GM12878 (cell line): ENCODE results near the gene HTT-AS. TPM values are rescaled to one million over a fixed set of nuclear protein-coding genes. Genes with fewer than 3 reads are reported as not detected.

Experiments used
- ATAC-seq: fragments of 200-7000 bp; cut with Tn5 transposase; 3 replicates; pipeline ENCODE4 v1.9.1; 2020; ENCODE audit warnings: mild to moderate bottlenecking, moderate library complexity
- BruUV-seq: library from RNA; stranded (reverse); fragments of 400-500 nt; replicated peaks from 2 replicates; lab custom pipeline; 2021; lab: Mats Ljungman, UMichigan
- CTCF ChIA-PET: fragments of 300-600 bp; sonication (Branson Sonifier 250); formaldehyde crosslinking; extraction: SDS; loops from one replicate; lab custom pipeline; 2021; ENCODE audit warnings: inconsistent platforms; lab: Yijun Ruan, JAX
- POLR2A ChIA-PET: fragments of 350-600 bp; formaldehyde crosslinking; extraction: SDS; loops from one replicate; lab custom pipeline; 2021; ENCODE audit warnings: inconsistent platforms; lab: Charles Lee
- RAD21 ChIA-PET: fragments of 300-600 bp; sonication (Branson Sonifier 250); formaldehyde crosslinking; loops from one replicate; lab custom pipeline; 2023; ENCODE audit warnings: antibody characterized with exemption; ENCODE audit not compliant: unreplicated experiment; lab: Charles Lee
- SMC1A ChIA-PET: fragments of 300-600 bp; sonication (Branson Sonifier 250); formaldehyde crosslinking; loops from one replicate; lab custom pipeline; 2023; ENCODE audit not compliant: unreplicated experiment, uncharacterized antibody; lab: Charles Lee
- DNase-seq: peaks from one replicate; pipeline ENCODE4 v3.0.0-alpha.2; 2011; ENCODE audit warnings: low read depth, low spot score
- FAIRE-seq: peaks from 3 replicates; lab custom pipeline; 2011; peaks lifted over from hg19 to GRCh38; lab: Jason Lieb, UNC
- H2AFZ ChIP-seq: 2 replicates; pipeline ENCODE4 v1.6.0; 2011; ENCODE audit warnings: low read depth, low read length, control low read depth; ENCODE audit not compliant: control insufficient read depth
- H3K27ac ChIP-seq: 2 replicates; pipeline ENCODE4 v1.5.1; 2011; ENCODE audit warnings: control low read depth; ENCODE audit not compliant: control insufficient read depth, insufficient read depth
- H3K27me3 ChIP-seq, 2 experiments: replicated peaks in 1 of 2; 2 replicates each; pipeline versions ENCODE4 v1.6.0 to v1.6.1; 2011; ENCODE audit warnings: low read length in 1 of 2; ENCODE audit not compliant: control insufficient read depth in 2 of 2, insufficient read depth in 2 of 2
- H3K36me3 ChIP-seq, 2 experiments: 2 replicates each; pipeline ENCODE4 v1.5.1; 2011; ENCODE audit warnings: low read length in 1 of 2; ENCODE audit not compliant: control insufficient read depth in 2 of 2, insufficient read depth in 2 of 2
- H3K4me1 ChIP-seq: 2 replicates; pipeline ENCODE4 v1.6.1; 2011; ENCODE audit warnings: mild to moderate bottlenecking, low read length, moderate library complexity, mixed read lengths; ENCODE audit not compliant: control insufficient read depth, insufficient read depth
- H3K4me2 ChIP-seq: 2 replicates; pipeline ENCODE4 v1.6.0; 2011; ENCODE audit warnings: control low read depth; ENCODE audit not compliant: control insufficient read depth, insufficient read depth
- H3K4me3 ChIP-seq: fragments of 200-600 bp; sonication (generic); 2 replicates; pipeline ENCODE4 v1.5.1; 2016
- H3K79me2 ChIP-seq: 2 replicates; pipeline ENCODE4 v1.6.0; 2011; ENCODE audit warnings: low read length; ENCODE audit not compliant: control insufficient read depth, insufficient read depth
- H3K9ac ChIP-seq: 2 replicates; pipeline ENCODE4 v1.8.0; 2011; ENCODE audit warnings: low read length, control low read depth, mixed read lengths; ENCODE audit not compliant: control insufficient read depth, insufficient read depth
- H3K9me3 ChIP-seq: replicated peaks from 3 replicates; pipeline ENCODE4 v1.5.1; 2011; ENCODE audit warnings: mild to moderate bottlenecking, low read length; ENCODE audit not compliant: control insufficient read depth, insufficient read depth
- H4K20me1 ChIP-seq: 2 replicates; pipeline ENCODE4 v1.6.0; 2011; ENCODE audit not compliant: control insufficient read depth, insufficient read depth
- CHD1 ChIP-seq: IDR thresholded peaks from 2 replicates; pipeline ENCODE4 v1.6.1; 2012; ENCODE audit warnings: low read depth, low read length, improper control_type of control experiment
- CHD2 ChIP-seq: IDR thresholded peaks from 2 replicates; pipeline ENCODE4 v1.6.1; 2011; ENCODE audit warnings: low read depth, low read length, improper control_type of control experiment, borderline replicate concordance
- CREM ChIP-seq: IDR thresholded peaks from 2 replicates; pipeline ENCODE4 v1.6.1; 2014; ENCODE audit warnings: antibody characterized with exemption, low read depth
- FOXM1 ChIP-seq: IDR thresholded peaks from 2 replicates; pipeline ENCODE4 v1.6.1; 2012; ENCODE audit warnings: low read depth, mild to moderate bottlenecking, inconsistent platforms, low read length, moderate library complexity
- GATAD2B ChIP-seq: fragments of 450-650 bp; conservative IDR thresholded peaks from 2 replicates; pipeline ENCODE4 v1.6.1; 2017; ENCODE audit warnings: low read depth, mild to moderate bottlenecking, moderate library complexity
- HDAC2 ChIP-seq: fragments of 200-600 bp; sonication (generic); IDR thresholded peaks from 2 replicates; pipeline ENCODE4 v1.6.1; 2017
- JUND ChIP-seq: IDR thresholded peaks from 2 replicates; pipeline ENCODE4 v1.6.1; 2012; ENCODE audit warnings: low read depth, mild to moderate bottlenecking, low read length, improper control_type of control experiment, moderate library complexity
- KLF5 ChIP-seq: fragments of 450-650 bp; IDR thresholded peaks from 2 replicates; pipeline ENCODE4 v1.6.1; 2014; ENCODE audit warnings: mild to moderate bottlenecking; ENCODE audit not compliant: partially characterized antibody
- MTA3 ChIP-seq: IDR thresholded peaks from 2 replicates; pipeline ENCODE4 v1.6.1; 2012; ENCODE audit warnings: low read length, inconsistent platforms, borderline replicate concordance
- NBN ChIP-seq: fragments of 450-650 bp; IDR thresholded peaks from 2 replicates; pipeline ENCODE4 v1.6.1; 2016
- NR2C1 ChIP-seq: fragments of 450-650 bp; IDR thresholded peaks from 2 replicates; pipeline ENCODE4 v1.6.1; 2017; ENCODE audit warnings: antibody characterized with exemption, mild to moderate bottlenecking, moderate library complexity
- PAX5 ChIP-seq: IDR thresholded peaks from 2 replicates; pipeline ENCODE4 v1.6.1; 2011; ENCODE audit warnings: low read depth, low read length, borderline replicate concordance
- RELA ChIP-seq: fragments of 450-650 bp; IDR thresholded peaks from 2 replicates; pipeline ENCODE4 v1.8.0; 2014; ENCODE audit warnings: borderline replicate concordance; ENCODE audit not compliant: partially characterized antibody
- SUZ12 ChIP-seq: fragments of 200-600 bp; sonication (generic); IDR thresholded peaks from one replicate; pipeline ENCODE4 v1.6.1; 2018; ENCODE audit warnings: antibody characterized with exemption, mild to moderate bottlenecking; ENCODE audit not compliant: unreplicated experiment
- TAF1 ChIP-seq: IDR thresholded peaks from 2 replicates; pipeline ENCODE4 v1.6.1; 2011; ENCODE audit warnings: mild to moderate bottlenecking, low read depth, low read length, borderline replicate concordance
- ZNF24 ChIP-seq: fragments of 450-650 bp; IDR thresholded peaks from 2 replicates; pipeline ENCODE4 v1.6.1; 2017; ENCODE audit warnings: antibody characterized with exemption, mild to moderate bottlenecking
- WGBS: methylation state at CpG from one replicate; pipeline ENCODE4 v1.1.6; 2016; ENCODE audit warnings: low lambda C conversion rate; ENCODE audit not compliant: insufficient replicate concordance, insufficient coverage; ENCODE audit errors: missing lambda C conversion rate; 5-methylcytosine and 5-hydroxymethylcytosine counted together
- in situ Hi-C: fragments of 300-500 bp; cut with MboI; formaldehyde crosslinking; loops from 9 replicates; pipeline ENCODE4 v1.14.3; 2018; ENCODE audit warnings: mixed read lengths
- intact Hi-C: fragments of 100-400 bp; cut with micrococcal nuclease; formaldehyde crosslinking; loops from one replicate; pipeline ENCODE4 v1.14.2; 2022; ENCODE audit not compliant: unreplicated experiment
- polyA plus RNA-seq, 11 experiments: library from polyadenylated mRNA; depleted of rRNA in 4 of 11; unstranded in 6 of 11; stranded (reverse) in 5 of 11; fragments of >200 nt; fragmentation: Nextera tagmentation in 4 of 11; fragmentation: Illumina TruSeq in 1 of 11; extraction: Ambion mirVana in 4 of 11; extraction: Trizol in 1 of 11; gene quantifications; 1 replicate in 1 of 11; 2 replicates in 10 of 11; pipeline versions ENCODE4 v1.2.1 to v1.2.3, GENCODE V29; 2011 to 2016; ENCODE audit warnings: inconsistent platforms in 2 of 11, missing spikeins in 2 of 11, low read depth in 1 of 11
- total RNA-seq, 4 experiments: library from RNA; depleted of rRNA in 3 of 4; stranded (reverse); fragments of >200 nt in 3 of 4; fragmentation: Illumina TruSeq in 1 of 4; extraction: Trizol in 1 of 4; gene quantifications; 2 replicates each; pipeline versions ENCODE4 v1.2.1 to v1.2.3, GENCODE V29; 2013 to 2021
- TF ChIP-seq, protein P1 (sequence below): fragments of 450-650 bp; IDR thresholded peaks from 2 replicates; pipeline ENCODE4 v1.6.1; 2016; ENCODE audit warnings: mild to moderate bottlenecking
- TF ChIP-seq, protein P2 (sequence below): IDR thresholded peaks from 2 replicates; pipeline ENCODE4 v1.6.1; 2011; ENCODE audit warnings: mild to moderate bottlenecking, low read depth, low read length, moderate library complexity; ENCODE audit not compliant: insufficient replicate concordance

Gene HTT-AS
- total and polyA plus RNA-seq, 10 of the 15 experiments (the other 5 are each of a cell fraction or from before 2014, with no cell fraction given), result not detected

DNA sequence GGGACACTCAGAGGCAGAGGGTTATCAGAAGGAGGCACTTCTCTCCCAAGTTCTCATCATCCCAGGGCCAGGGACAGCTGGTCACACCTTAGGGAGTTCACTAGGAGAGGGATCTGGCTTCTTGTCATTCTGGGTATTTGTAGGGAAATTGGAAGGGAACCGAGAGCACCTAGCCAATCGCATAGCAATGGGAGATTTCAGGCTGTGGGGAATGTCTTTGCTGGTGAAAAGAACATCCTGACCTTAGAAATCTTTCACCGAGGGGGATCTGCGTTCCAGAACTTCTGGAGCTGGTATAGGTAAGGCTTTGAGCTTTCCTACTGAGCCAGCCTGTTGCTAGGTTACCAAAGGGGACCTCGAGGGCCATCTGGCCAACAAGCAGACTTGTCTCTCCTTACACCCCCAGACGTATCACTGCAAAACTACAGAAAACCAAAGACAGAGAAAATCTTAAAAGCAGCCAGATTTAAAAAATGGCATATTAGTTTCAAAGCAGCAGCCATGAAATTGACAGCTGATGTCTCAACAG lies 6.8 kb downstream of the HTT-AS start:
- 52% methylated on average over 6 of the region's 6 CpGs for WGBS
- no peaks in the 10 kb centered on the region for H3K36me3 ChIP-seq
- H3K79me2 ChIP-seq, result no peaks in the 10 kb centered on the region
- BruUV-seq, result no TSS peak
- RAD21 ChIA-PET, result no interaction called here
- no peak overlapping the region for H3K4me3 ChIP-seq
- no peak overlapping the region for H3K9ac ChIP-seq
- intact Hi-C loops, result no loop called here
- in situ Hi-C loops, result no loop called here
- no peaks in the 10 kb centered on the region for H4K20me1 ChIP-seq
- POLR2A ChIA-PET, result no interaction called here
- H3K4me2 ChIP-seq, result no peak overlapping the region
- SMC1A ChIA-PET, result interaction anchor here (1.2 to 1.6 kb wide), 3 partner anchors 9 to 106 kb away, joined by 3 to 6 read pairs (median 3); no protein-coding TSS in a partner anchor
- H3K9me3 ChIP-seq, result no peaks in the 10 kb centered on the region
- no peak overlapping the region for H3K27ac ChIP-seq
- CTCF ChIA-PET, result no interaction called here
- FAIRE-seq, result no peak
- no peaks in the 10 kb centered on the region for H3K4me1 ChIP-seq
- no peak overlapping the region for H2AFZ ChIP-seq
- TF ChIP-seq, protein P1, sequence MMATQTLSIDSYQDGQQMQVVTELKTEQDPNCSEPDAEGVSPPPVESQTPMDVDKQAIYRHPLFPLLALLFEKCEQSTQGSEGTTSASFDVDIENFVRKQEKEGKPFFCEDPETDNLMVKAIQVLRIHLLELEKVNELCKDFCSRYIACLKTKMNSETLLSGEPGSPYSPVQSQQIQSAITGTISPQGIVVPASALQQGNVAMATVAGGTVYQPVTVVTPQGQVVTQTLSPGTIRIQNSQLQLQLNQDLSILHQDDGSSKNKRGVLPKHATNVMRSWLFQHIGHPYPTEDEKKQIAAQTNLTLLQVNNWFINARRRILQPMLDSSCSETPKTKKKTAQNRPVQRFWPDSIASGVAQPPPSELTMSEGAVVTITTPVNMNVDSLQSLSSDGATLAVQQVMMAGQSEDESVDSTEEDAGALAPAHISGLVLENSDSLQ, result no peak
- TF ChIP-seq JUND, result no peak
- TF ChIP-seq KLF5, result no peak
- no peak for TF ChIP-seq RELA
- no peak for TF ChIP-seq NR2C1
- TF ChIP-seq, protein P2, sequence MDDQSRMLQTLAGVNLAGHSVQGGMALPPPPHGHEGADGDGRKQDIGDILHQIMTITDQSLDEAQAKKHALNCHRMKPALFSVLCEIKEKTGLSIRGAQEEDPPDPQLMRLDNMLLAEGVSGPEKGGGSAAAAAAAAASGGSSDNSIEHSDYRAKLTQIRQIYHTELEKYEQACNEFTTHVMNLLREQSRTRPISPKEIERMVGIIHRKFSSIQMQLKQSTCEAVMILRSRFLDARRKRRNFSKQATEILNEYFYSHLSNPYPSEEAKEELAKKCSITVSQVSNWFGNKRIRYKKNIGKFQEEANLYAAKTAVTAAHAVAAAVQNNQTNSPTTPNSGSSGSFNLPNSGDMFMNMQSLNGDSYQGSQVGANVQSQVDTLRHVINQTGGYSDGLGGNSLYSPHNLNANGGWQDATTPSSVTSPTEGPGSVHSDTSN, result no peak
- TF ChIP-seq FOXM1, result no peak
- TF ChIP-seq CREM, result no peak
- no peak for TF ChIP-seq ZNF24
- no peak for TF ChIP-seq MTA3
- no peak for TF ChIP-seq GATAD2B
- no peak for TF ChIP-seq HDAC2
- TF ChIP-seq PAX5, result no peak
- TF ChIP-seq SUZ12, result no peak
- TF ChIP-seq CHD1, result no peak
- no peak for TF ChIP-seq CHD2
- no peak for TF ChIP-seq TAF1
- no peak for TF ChIP-seq NBN
- ATAC-seq, result no peak
- no peak for DNase-seq
- no peaks in the 10 kb centered on the region for H3K27me3 ChIP-seq
